ENCODE data around the gene MFN2.
"Not testable (repeated sequence)": the region's sequence is repeated elsewhere in the genome, so short reads cannot be mapped to it uniquely, and the experiment has no call there.

MFN2 gene

DNA sequence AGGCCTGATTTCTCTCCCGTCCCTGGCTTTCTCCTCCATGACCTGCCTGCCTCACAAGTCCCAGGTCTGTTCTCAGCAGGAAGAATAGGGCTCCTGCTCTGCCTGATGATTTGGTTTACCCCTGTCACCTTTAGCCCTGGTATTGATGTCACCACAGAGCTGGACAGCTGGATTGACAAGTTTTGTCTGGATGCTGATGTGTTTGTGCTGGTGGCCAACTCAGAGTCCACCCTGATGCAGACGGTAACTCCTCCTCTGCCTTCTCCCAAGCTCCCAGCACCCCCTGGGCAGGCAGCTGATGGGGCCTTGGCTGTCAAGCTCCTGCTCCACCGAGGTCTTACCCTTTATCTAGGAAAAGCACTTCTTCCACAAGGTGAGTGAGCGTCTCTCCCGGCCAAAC is 18.4 kb downstream of the MFN2 start:
- no peak for DNase-seq (ENCODE audit: low spot score)

- no peak for DNase-seq (ENCODE audit: low spot score)
These were observed 19.0 kb downstream of the MFN2 start for GRCh38 chr1:11999236-11999635.

DNA sequence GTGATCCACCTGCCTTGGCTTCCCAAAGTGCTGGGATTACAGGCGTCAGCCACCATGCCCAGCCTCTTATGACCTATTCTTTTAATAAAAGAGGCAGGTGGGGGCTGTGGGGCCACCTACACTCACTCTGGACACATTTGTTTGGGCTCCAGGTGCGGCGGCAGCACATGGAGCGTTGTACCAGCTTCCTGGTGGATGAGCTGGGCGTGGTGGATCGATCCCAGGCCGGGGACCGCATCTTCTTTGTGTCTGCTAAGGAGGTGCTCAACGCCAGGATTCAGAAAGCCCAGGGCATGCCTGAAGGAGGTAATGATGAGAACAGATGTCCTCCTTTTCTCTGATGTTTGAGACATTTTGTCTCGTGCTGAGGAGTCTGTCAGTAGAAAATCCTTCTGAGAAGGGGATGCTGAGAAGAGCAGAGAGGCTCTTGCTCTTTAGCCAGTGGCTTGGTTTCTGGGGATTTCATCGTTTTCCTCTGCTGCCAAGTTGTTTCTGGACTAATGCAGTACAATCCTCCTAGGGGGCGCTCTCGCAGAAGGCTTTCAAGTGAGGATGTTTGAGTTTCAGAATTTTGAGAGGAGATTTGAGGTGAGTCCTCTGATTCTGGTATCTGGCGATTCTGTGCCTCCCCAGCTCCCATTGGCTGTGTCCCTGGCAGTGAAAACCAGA is 21.1 kb downstream of the MFN2 start:
- DNase-seq (ENCODE audit: low spot score) = no peak

DNA sequence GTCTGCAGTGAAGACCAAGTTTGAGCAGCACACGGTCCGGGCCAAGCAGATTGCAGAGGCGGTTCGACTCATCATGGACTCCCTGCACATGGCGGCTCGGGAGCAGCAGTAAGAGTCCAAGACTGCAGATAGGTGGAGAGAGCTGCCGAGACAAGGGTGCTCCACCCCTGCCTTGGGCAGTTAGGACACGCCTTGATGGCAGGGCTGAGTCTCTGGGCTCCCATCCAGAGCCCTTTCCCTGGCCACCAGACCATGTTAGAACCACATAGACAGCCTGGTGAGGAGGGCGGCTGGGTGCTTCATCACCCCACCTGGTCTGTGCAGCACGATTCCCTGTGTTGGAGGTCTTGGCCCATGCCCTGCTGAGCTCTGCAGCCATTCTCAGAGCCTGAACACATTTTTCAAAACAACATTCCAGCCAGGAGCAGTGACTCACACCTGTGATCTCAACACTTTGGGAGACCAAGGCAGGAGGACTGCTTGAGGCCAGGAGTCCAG is 21.8 kb downstream of the MFN2 start:
- no peak for DNase-seq (ENCODE audit: low spot score)

- DNase-seq (ENCODE audit: low spot score) = no peak
These were observed 23.5 kb downstream of the MFN2 start for GRCh38 chr1:12003762-12004161.

DNA sequence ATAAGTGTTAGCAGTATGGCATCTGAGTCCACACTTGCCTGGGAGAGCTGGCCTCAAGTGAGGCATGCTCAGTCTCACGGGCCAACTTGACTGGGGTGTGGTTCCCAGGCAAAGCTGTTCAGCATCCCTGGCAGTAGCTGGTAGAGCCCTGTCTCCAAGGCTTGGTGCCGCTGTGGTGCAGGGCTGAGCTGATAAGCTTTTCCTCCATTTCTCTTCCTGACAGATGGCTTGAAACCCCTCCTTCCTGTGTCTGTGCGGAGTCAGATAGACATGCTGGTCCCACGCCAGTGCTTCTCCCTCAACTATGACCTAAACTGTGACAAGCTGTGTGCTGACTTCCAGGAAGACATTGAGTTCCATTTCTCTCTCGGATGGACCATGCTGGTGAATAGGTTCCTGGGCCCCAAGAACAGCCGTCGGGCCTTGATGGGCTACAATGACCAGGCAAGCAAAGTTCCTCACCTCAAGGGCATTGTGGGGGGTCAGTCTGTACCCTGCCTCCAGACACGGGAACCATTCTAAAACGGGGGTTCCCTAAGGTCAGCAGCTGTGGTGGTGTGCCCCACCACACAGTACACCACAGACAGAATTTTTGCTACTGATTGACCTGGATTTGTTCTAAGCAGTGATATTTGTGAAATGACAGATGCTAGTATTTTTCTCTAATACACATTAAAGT is 25.4 kb downstream of the MFN2 start:
- no peak for DNase-seq (ENCODE audit: low spot score)

GRCh38 chr1:12006167-12006921 is 26.1 kb downstream of the MFN2 start:
- DNase-seq (ENCODE audit: low spot score) = no peak

- no peak for DNase-seq (ENCODE audit: low spot score)
These were observed 27.0 kb downstream of the MFN2 start for GRCh38 chr1:12007204-12007603.

DNA sequence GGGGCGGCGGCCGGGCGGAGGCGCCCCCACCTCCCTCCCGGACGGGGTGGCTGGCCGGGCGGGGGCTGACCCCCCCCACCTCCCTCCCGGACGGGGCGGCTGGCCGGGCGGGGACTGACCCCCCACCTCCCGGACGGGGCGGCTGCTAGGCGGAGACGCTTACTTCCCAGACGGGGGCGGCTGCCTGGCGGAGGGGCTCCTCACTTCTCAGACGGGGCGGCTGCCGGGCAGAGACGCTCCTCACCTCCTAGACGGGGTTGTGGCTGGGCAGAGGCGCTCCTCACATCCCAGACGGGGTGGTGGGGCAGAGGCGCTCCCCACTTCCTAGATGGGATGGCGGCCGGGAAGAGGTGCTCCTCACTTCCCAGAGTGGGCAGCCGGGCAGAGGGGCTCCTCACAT is 28.1 kb downstream of the MFN2 start:
- DNase-seq (ENCODE audit: low spot score) = not testable (repeated sequence)

- no peak for DNase-seq (ENCODE audit: low spot score)
These were observed 29.2 kb downstream of the MFN2 start for GRCh38 chr1:12009318-12009947.

- no peak for DNase-seq (ENCODE audit: low spot score)
These were observed 30.7 kb downstream of the MFN2 start for GRCh38 chr1:12010746-12011570.

DNA sequence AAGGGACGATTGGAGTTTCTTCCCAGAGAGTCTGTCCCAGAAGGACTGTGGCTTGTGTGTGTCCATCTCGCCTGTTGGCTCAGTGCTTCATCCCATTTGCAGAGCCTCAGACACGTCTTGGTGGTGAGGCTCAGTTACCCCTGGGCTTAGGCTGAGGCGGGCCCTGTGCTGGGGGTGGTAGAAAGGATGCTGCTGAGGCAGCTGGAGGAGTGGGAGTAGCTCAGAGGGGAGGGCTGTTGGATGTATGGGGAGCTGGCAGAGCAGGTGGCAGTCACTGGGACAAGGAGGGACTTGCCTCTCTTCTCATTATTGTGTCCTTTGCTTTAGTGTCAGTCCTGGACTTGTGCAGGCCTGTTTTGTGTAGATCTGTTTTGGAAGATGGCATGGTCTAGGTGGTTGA is 31.8 kb downstream of the MFN2 start:
- no peak for DNase-seq (ENCODE audit: low spot score)

DNA sequence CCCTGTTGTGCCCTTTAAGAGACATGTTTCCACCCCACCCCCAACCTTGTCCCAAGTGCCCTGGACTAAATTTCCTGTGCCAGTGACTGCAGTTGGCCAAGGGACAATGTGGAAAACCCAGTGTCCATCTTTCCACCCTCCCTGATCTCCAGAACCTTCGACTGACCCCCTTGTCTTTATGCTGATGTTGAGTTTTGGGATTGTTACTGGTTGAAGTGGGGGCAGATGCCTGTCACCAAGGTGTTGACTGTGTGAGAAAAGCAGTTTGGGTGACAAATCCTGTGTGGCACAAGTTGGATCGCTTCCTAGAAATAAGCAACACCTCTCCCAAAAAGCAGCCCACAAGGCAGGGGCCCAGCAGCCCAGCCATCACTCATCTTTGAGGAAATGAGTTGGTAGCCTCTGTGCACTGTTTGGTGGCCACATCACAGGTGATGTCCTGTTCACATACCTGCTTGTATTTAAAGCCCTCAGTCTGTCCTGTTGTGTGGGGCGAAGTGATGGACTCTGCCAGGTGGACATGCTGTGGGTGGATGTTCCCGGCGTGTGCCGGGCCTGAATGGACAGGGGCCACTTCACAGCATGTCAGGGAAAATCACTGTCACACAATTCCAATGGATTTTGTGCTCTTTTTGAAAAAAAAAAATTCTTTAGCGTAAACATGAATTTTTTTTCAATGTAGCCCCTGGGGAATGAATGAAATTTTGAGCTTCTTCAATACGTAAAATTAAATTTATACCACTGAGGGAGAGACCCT is 32.5 kb downstream of the MFN2 start:
- DNase-seq (ENCODE audit: low spot score) = no peak

GRCh38 chr1:12014141-12014991 is 34.1 kb downstream of the MFN2 start:
- DNase-seq (ENCODE audit: low spot score) = no peak

- no peak for DNase-seq (ENCODE audit: low spot score)
These were observed 34.8 kb downstream of the MFN2 start for GRCh38 chr1:12015001-12015491.

DNA sequence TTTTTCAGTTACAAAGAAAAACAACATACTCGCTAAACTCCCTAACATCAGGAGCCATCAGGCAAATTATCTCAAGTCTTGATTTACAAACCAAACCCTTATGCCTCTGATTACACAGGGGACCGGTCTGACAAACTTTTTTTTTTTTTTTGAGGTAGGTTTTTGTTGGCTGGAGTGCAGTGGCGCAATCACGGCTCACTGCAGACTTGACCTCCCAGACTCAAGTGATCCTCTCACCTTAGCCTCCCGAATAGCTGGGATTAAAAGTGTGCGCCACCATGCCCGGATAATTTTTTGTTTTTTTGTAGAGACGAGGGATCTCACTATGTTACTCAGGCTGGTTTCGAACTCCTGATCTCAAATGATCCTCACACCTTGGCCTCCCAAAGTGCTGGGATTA is 35.3 kb downstream of the MFN2 start:
- DNase-seq (ENCODE audit: low spot score) = no peak

- DNase-seq (ENCODE audit: low spot score) = no peak
These were observed 35.9 kb downstream of the MFN2 start for GRCh38 chr1:12016182-12016581.

DNA sequence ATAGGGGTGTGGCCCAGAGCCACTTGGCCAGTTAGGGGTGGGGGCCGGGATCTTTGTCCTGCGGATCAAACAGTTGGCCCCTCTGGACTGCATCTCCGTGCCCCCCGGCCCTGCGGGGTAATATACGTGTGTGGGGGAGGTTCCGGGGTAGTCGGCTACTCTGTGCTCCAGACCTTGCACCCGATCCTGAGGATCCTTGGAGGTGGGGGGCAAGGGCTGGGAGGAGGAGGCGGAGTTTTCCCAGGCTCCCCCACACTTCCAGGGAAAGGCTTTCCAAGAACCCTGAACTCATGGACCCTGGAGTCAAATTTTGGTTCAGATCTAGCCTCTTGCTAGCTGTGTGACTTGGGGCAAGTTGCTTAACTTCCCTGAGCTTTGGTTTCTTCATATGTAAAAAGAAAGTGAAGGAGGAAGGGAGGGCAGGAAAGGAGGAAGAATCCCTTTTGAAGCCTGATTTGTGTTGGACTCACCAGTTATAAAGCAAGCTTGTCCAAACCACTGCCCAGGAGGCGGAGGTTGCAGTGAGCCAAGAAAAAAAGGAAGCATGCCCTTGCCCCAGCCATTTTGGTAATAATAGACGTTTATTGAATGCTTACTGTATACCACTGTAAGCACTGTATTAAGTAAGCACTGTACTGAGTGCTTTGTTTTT is 39.7 kb downstream of the MFN2 start:
- DNase-seq (ENCODE audit: low spot score) = no peak

DNA sequence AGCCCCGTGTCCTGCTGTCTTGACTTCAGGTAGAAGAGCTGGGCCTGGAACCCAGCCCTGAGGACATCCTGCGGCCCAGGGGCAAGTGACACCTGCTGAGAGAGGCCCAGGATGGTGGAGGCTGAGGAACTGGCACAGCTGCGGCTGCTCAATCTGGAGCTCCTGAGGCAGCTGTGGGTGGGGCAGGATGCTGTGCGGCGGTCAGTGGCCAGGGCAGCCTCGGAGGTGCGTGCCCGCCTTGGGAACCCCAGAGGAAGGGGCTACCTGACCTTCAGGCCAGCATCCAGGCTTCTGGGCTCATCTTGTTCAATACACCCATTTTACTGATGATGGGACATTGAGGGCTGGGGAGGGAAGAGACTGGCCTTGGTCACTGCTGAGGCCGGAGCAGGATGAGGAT is 41.4 kb downstream of the MFN2 start:
- DNase-seq (ENCODE audit: low spot score) = no peak
